GM12864 (cell line): Measurements from ENCODE around the gene SLC35F6.

ENCODE experiments used
- DNase-seq: peaks from one replicate; pipeline ENCODE4 v3.0.0-alpha.2; 2011; ENCODE audit warnings: low read depth
- H3K4me3 ChIP-seq: 2 replicates; pipeline ENCODE4 v1.5.1; 2011; ENCODE audit warnings: mild to moderate bottlenecking, low read depth, low read length, control low read depth
- CTCF ChIP-seq: IDR thresholded peaks from 2 replicates; pipeline ENCODE4 v1.5.1; 2011; ENCODE audit warnings: low read depth, mild to moderate bottlenecking, moderate library complexity, low read length, control low read depth, inconsistent platforms; ENCODE audit errors: missing control alignments

SLC35F6 gene

GRCh38 chr2:26720322-26721114 lies 43.6 kb upstream of the SLC35F6 start:
- no peak overlapping the region for H3K4me3 ChIP-seq
- DNase-seq = no peak
- TF ChIP-seq CTCF = no peak

GRCh38 chr2:26721115-26722032 lies 42.7 kb upstream of the SLC35F6 start:
- TF ChIP-seq CTCF = no peak
- H3K4me3 ChIP-seq = no peak overlapping the region
- no peak for DNase-seq

DNA sequence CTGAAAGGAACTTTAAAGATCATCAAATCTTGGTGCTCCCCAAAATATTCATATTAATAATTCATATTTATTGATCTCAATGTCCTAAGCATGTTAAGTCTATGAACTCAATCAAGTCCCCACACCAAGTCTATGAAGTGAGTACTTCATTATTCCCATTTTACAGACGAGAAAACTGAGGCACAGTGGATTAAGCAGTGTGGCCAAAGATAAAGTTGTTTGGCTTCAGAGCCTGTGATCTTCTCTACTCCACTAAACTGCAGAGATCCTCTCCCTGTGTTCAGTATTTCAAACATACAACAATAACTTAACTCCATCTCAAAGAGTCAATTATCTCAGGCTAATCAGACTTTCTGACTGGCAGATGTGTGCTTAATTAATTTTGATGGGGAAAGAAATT lies 41.8 kb upstream of the SLC35F6 start:
- DNase-seq = no peak
- no peak for TF ChIP-seq CTCF
- H3K4me3 ChIP-seq = no peak overlapping the region

DNA sequence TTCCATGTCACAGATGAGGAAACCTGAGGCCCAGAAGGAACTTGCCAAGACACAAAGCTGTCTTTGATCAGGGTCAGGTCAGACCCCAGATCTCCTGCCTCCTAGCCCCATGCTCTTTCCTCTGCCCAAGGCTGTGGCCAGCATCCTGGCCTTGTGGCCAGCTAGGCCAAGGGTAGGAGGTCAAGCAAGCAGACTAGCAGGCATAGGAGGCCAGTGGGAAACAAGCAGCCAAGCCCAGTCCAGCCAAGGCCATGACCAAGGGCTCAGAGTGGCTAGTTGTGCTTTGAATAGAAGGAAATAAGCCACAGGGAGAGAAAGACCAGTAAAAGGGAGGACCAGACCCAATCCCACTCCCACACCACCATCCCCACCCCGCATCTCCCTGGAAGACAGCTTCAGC lies 41.2 kb upstream of the SLC35F6 start:
- H3K4me3 ChIP-seq = no peak overlapping the region
- TF ChIP-seq CTCF = no peak
- no peak for DNase-seq

DNA sequence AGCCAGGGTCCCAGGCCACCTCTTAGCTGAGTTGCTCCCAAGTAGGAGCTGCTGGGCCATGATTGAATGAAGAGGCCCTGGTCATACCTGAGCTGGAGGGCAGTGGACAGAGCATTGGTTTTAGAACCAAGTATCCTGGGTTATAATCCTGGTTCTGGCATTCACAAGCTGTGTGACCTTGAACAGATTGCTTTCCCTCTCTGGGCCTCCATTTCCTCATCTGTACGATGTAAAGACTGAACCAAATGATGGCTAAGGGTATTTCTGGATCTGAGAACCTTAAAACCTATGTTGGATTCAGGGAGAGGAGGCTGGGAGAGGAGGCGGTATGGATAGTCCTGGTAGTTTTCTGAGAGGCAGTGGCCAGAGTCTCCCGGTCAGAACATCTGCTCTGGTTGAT lies 40.6 kb upstream of the SLC35F6 start:
- DNase-seq = no peak
- no peak overlapping the region for H3K4me3 ChIP-seq

More for the DNA sequence above, 40.6 kb upstream of the SLC35F6 start:
- TF ChIP-seq CTCF = no peak
